Fibroblast of villous mesenchyme (primary cell): ENCODE results near the gene GLI1. TPM values are rescaled to one million over a fixed set of nuclear protein-coding genes. Genes with fewer than 3 reads are reported as not detected.

Experiments used
- DNase-seq: peaks from one replicate; pipeline ENCODE4 v3.0.0-alpha.2; 2010; ENCODE audit warnings: low read depth
- H3K4me3 ChIP-seq: 2 replicates; pipeline ENCODE4 v1.5.1; 2011; ENCODE audit warnings: low read depth, mild to moderate bottlenecking, low read length
- total RNA-seq: library from RNA; depleted of rRNA; stranded (reverse); fragments of >200 nt; gene quantifications from 2 replicates; pipeline ENCODE4 v1.2.3, GENCODE V29; 2012
- TF ChIP-seq, protein P1 (sequence below): IDR thresholded peaks from 2 replicates; pipeline ENCODE4 v1.5.1; 2012; ENCODE audit warnings: low read depth, mild to moderate bottlenecking, low read length; ENCODE audit not compliant: insufficient read depth

The GLI1 gene
- total RNA-seq, 1 donor, result 0.86 TPM

DNA sequence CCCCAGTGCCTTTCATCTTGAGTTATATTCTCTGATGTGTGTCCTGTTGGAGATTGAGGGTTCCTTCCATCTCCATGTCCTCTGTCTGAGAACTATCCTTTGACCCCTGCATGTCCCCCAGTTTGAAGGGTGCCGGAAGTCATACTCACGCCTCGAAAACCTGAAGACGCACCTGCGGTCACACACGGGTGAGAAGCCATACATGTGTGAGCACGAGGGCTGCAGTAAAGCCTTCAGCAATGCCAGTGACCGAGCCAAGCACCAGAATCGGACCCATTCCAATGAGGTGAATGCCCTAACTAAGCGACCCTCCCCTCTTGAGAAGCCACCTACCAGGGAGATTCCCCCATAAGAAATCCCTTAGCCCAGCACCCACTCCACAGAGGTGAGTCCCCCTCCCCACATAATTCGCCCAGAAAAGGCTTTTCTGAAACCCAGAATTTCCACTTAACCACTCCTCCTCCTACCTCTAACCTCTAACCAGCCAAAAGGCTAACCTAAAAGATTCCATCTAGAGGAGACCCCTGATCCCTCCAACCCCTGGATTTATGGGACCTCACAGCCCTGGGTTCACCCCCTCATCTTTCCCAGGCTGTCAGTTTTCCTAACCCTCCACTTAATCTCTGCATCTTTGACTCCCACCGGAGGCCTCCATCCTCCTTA is 7.8 kb downstream of the GLI1 start:
- H3K4me3 ChIP-seq, result no peak overlapping the region
- TF ChIP-seq, protein P1, sequence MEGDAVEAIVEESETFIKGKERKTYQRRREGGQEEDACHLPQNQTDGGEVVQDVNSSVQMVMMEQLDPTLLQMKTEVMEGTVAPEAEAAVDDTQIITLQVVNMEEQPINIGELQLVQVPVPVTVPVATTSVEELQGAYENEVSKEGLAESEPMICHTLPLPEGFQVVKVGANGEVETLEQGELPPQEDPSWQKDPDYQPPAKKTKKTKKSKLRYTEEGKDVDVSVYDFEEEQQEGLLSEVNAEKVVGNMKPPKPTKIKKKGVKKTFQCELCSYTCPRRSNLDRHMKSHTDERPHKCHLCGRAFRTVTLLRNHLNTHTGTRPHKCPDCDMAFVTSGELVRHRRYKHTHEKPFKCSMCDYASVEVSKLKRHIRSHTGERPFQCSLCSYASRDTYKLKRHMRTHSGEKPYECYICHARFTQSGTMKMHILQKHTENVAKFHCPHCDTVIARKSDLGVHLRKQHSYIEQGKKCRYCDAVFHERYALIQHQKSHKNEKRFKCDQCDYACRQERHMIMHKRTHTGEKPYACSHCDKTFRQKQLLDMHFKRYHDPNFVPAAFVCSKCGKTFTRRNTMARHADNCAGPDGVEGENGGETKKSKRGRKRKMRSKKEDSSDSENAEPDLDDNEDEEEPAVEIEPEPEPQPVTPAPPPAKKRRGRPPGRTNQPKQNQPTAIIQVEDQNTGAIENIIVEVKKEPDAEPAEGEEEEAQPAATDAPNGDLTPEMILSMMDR, result no peak
- no peak for DNase-seq

DNA sequence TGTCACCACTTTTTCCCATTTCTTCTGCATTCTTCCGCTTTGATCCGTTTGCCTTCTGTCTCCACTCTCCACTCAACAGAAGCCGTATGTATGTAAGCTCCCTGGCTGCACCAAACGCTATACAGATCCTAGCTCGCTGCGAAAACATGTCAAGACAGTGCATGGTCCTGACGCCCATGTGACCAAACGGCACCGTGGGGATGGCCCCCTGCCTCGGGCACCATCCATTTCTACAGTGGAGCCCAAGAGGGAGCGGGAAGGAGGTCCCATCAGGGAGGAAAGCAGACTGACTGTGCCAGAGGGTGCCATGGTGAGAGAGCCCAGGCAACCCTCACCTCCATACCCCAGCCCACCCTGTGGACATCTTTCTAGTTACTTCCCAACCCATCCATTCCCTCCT is 8.3 kb downstream of the GLI1 start:
- no peak overlapping the region for H3K4me3 ChIP-seq
- TF ChIP-seq, protein P1, result no peak
- DNase-seq, result no peak

DNA sequence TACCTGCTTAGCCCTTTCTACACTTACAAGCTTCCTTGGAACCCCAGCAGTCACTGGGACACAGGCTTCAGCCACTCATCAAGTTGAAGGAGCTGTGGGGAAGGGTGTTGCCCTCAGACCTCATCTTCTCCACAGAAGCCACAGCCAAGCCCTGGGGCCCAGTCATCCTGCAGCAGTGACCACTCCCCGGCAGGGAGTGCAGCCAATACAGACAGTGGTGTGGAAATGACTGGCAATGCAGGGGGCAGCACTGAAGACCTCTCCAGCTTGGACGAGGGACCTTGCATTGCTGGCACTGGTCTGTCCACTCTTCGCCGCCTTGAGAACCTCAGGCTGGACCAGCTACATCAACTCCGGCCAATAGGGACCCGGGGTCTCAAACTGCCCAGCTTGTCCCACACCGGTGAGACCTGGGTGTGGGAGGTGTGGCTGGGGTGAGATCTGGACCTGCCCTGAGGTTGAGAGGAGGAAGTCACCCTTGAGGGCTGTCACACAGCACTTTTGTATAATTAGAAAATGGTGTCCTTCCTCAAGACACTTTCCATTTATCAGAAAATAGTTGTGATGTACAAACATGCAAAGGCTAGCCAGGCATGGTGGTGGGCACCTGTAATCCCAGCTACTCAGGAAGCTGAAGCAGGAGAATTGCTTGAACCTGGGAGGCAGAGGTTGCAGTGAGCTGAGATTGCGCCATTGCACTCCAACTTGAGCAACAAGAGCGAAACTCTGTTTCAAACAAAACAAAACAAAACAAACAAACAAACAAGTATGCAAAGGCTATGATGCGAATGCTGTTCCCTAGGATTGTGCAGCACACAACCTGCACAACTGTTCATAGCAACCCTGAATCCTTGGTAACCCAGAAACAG is 9.9 kb downstream of the GLI1 start:
- no peak for DNase-seq
- TF ChIP-seq, protein P1, result no peak
- H3K4me3 ChIP-seq, result no peak overlapping the region

DNA sequence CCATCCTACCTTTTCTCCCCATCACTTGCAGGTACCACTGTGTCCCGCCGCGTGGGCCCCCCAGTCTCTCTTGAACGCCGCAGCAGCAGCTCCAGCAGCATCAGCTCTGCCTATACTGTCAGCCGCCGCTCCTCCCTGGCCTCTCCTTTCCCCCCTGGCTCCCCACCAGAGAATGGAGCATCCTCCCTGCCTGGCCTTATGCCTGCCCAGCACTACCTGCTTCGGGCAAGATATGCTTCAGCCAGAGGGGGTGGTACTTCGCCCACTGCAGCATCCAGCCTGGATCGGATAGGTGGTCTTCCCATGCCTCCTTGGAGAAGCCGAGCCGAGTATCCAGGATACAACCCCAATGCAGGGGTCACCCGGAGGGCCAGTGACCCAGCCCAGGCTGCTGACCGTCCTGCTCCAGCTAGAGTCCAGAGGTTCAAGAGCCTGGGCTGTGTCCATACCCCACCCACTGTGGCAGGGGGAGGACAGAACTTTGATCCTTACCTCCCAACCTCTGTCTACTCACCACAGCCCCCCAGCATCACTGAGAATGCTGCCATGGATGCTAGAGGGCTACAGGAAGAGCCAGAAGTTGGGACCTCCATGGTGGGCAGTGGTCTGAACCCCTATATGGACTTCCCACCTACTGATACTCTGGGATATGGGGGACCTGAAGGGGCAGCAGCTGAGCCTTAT is 10.8 kb downstream of the GLI1 start:
- no peak overlapping the region for H3K4me3 ChIP-seq
- DNase-seq, result no peak
- TF ChIP-seq, protein P1, result no peak

DNA sequence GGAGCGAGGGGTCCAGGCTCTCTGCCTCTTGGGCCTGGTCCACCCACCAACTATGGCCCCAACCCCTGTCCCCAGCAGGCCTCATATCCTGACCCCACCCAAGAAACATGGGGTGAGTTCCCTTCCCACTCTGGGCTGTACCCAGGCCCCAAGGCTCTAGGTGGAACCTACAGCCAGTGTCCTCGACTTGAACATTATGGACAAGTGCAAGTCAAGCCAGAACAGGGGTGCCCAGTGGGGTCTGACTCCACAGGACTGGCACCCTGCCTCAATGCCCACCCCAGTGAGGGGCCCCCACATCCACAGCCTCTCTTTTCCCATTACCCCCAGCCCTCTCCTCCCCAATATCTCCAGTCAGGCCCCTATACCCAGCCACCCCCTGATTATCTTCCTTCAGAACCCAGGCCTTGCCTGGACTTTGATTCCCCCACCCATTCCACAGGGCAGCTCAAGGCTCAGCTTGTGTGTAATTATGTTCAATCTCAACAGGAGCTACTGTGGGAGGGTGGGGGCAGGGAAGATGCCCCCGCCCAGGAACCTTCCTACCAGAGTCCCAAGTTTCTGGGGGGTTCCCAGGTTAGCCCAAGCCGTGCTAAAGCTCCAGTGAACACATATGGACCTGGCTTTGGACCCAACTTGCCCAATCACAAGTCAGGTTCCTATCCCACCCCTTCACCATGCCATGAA is 11.5 kb downstream of the GLI1 start:
- TF ChIP-seq, protein P1, result no peak
- H3K4me3 ChIP-seq, result no peak overlapping the region
- no peak for DNase-seq

DNA sequence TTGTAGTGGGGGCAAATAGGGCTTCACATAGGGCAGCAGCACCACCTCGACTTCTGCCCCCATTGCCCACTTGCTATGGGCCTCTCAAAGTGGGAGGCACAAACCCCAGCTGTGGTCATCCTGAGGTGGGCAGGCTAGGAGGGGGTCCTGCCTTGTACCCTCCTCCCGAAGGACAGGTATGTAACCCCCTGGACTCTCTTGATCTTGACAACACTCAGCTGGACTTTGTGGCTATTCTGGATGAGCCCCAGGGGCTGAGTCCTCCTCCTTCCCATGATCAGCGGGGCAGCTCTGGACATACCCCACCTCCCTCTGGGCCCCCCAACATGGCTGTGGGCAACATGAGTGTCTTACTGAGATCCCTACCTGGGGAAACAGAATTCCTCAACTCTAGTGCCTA is 12.1 kb downstream of the GLI1 start:
- no peak overlapping the region for H3K4me3 ChIP-seq
- TF ChIP-seq, protein P1, result no peak
- DNase-seq, result no peak
